K562 (cell line): Measurements from ENCODE around the gene FBXO4. TPM values are rescaled to one million over a fixed set of nuclear protein-coding genes. Genes with fewer than 3 reads are reported as not detected.

Experiments
- ATAC-seq: fragments of 200-7000 bp; cut with Tn5 transposase; 3 replicates; pipeline ENCODE4 v1.9.1; 2020; ENCODE audit warnings: moderate library complexity
- BruUV-seq: library from RNA; stranded (reverse); fragments of 400-500 nt; replicated peaks from 2 replicates; lab custom pipeline; 2021; lab: Mats Ljungman, UMichigan
- CTCF ChIA-PET: fragments of 300-600 bp; formaldehyde crosslinking; extraction: SDS; loops from one replicate; lab custom pipeline; 2021; ENCODE audit warnings: low intra/inter-chr PET ratio; lab: Yijun Ruan, JAX
- POLR2A ChIA-PET: fragments of 300-600, 350-650 bp; sonication (Branson Sonifier 250); formaldehyde crosslinking; extraction: SDS; loops from one replicate; lab custom pipeline; 2021; ENCODE audit warnings: antibody characterized with exemption, inconsistent platforms; lab: Yijun Ruan, JAX
- DNase-seq, 4 experiments: peaks; one replicate each; pipeline versions ENCODE4 v3.0.0 to v3.0.0-alpha.2; 2011 to 2018; ENCODE audit warnings: low spot score in 3 of 4, mixed read lengths in 3 of 4; ENCODE audit errors: extremely low read depth in 1 of 4
- FAIRE-seq: peaks from 2 replicates; lab custom pipeline; 2011; peaks lifted over from hg19 to GRCh38; lab: Jason Lieb, UNC
- H2AFZ ChIP-seq: 2 replicates; pipeline ENCODE4 v1.6.0; 2011; ENCODE audit warnings: low read depth, low read length, control low read depth, inconsistent platforms
- H3K27ac ChIP-seq: fragments of 200-600 bp; 3 replicates; pipeline ENCODE4 v1.8.0; 2011; ENCODE audit warnings: low read depth, mild to moderate bottlenecking, control low read depth, inconsistent platforms, low read length, moderate library complexity, mixed read lengths; ENCODE audit errors: extremely low read depth
- H3K27me3 ChIP-seq, 2 experiments: fragments of 300-600 bp in 1 of 2; 2 replicates in 1 of 2; 3 replicates in 1 of 2; pipeline versions ENCODE4 v1.6.0 to v1.8.0; 2011; ENCODE audit warnings: inconsistent platforms in 2 of 2, low read length in 2 of 2, mild to moderate bottlenecking in 1 of 2, mixed read lengths in 1 of 2, moderate library complexity in 1 of 2; ENCODE audit not compliant: control insufficient read depth in 2 of 2, insufficient read depth in 2 of 2
- H3K36me3 ChIP-seq: fragments of 300-600 bp; 3 replicates; pipeline ENCODE4 v1.8.0; 2011; ENCODE audit warnings: mild to moderate bottlenecking, low read length, inconsistent platforms; ENCODE audit not compliant: control insufficient read depth, insufficient read depth
- H3K4me1 ChIP-seq, 2 experiments: fragments of 200-600 bp in 1 of 2; replicated peaks in 1 of 2; 2 replicates in 1 of 2; 3 replicates in 1 of 2; pipeline versions ENCODE4 v1.5.1 to v1.8.0; 2011; ENCODE audit warnings: inconsistent platforms in 2 of 2, low read length in 2 of 2, mild to moderate bottlenecking in 1 of 2, mixed read lengths in 1 of 2, moderate library complexity in 1 of 2; ENCODE audit not compliant: control insufficient read depth in 2 of 2, insufficient read depth in 2 of 2
- H3K4me2 ChIP-seq: 2 replicates; pipeline ENCODE4 v1.6.1; 2011; ENCODE audit warnings: low read length, control low read depth, inconsistent platforms, mixed read lengths; ENCODE audit not compliant: insufficient read depth
- H3K4me3 ChIP-seq: fragments of 200-600 bp; sonication (generic), shearing (Covaris generic); 2 replicates; pipeline ENCODE4 v1.5.1; 2016; ENCODE audit warnings: control low read depth, inconsistent platforms
- H3K79me2 ChIP-seq: fragments of 200-600 bp; 3 replicates; pipeline ENCODE4 v1.8.0; 2011; ENCODE audit warnings: low read length, inconsistent platforms; ENCODE audit not compliant: control insufficient read depth, insufficient read depth
- H3K9ac ChIP-seq, 2 experiments: 2 replicates each; pipeline versions ENCODE4 v1.6.0 to v1.6.1; 2011; ENCODE audit warnings: low read depth in 2 of 2, low read length in 2 of 2, control low read depth in 1 of 2, inconsistent platforms in 1 of 2, mild to moderate bottlenecking in 1 of 2, mixed read lengths in 1 of 2; ENCODE audit not compliant: insufficient read depth in 1 of 2
- H3K9me1 ChIP-seq: one replicate; pipeline ENCODE4 v1.6.0; 2011; ENCODE audit warnings: inconsistent platforms, mild to moderate bottlenecking, low read length, moderate library complexity; ENCODE audit not compliant: control insufficient read depth, insufficient read depth
- H3K9me3 ChIP-seq: replicated peaks from 2 replicates; pipeline ENCODE4 v1.5.1; 2011; ENCODE audit warnings: low read depth, low read length, inconsistent platforms; ENCODE audit not compliant: control insufficient read depth, insufficient read depth
- H4K20me1 ChIP-seq: replicated peaks from 2 replicates; pipeline ENCODE4 v1.6.1; 2011; ENCODE audit warnings: low read length, inconsistent platforms, mixed read lengths; ENCODE audit not compliant: control insufficient read depth, insufficient read depth
- DDX20 ChIP-seq: fragments of 450-650 bp; IDR thresholded peaks from 2 replicates; pipeline ENCODE4 v1.6.1; 2016; ENCODE audit warnings: missing genetic modification characterization, low read depth, mild to moderate bottlenecking, missing compliant biosample characterization, moderate library complexity
- HDAC6 ChIP-seq: IDR thresholded peaks from 2 replicates; pipeline ENCODE4 v1.6.1; 2012; ENCODE audit warnings: low read depth, mild to moderate bottlenecking, control low read depth, inconsistent platforms, low read length, moderate library complexity
- NFIX ChIP-seq: fragments of 250-450 bp; sonication (Bioruptor Pico); IDR thresholded peaks from 2 replicates; pipeline ENCODE4 v1.4.0; 2020; ENCODE audit warnings: low read depth, mild to moderate bottlenecking, moderate library complexity
- POLR2B ChIP-seq: fragments of 450-650 bp; IDR thresholded peaks from 2 replicates; pipeline ENCODE4 v1.6.1; 2018; ENCODE audit warnings: low read depth; ENCODE audit not compliant: partially characterized antibody
- SIN3B ChIP-seq: fragments of 450-650 bp; IDR thresholded peaks from 2 replicates; pipeline ENCODE4 v1.6.1; 2017; ENCODE audit warnings: low read depth, mild to moderate bottlenecking, moderate library complexity
- SRF ChIP-seq, 2 experiments: fragments of 250-450, 450-650 bp in 1 of 2; sonication (Bioruptor Pico) in 1 of 2; sonication (generic) in 1 of 2; formaldehyde crosslinking; IDR thresholded peaks; 2 replicates each; pipeline versions ENCODE4 v1.5.0 to v1.5.1; 2020 to 2022; ENCODE audit warnings: mild to moderate bottlenecking in 1 of 2, missing genetic modification reagents in 1 of 2
- TEAD1 ChIP-seq, 2 experiments: fragments of 450-650 bp in 1 of 2; sonication (generic) in 1 of 2; formaldehyde crosslinking; IDR thresholded peaks; 2 replicates each; pipeline versions ENCODE4 v1.4.0 to v1.8.0; 2020 to 2022; ENCODE audit warnings: mild to moderate bottlenecking in 2 of 2, missing genetic modification reagents in 1 of 2
- TRIM24 ChIP-seq, 2 experiments: fragments of 450-650 bp; IDR thresholded peaks; 2 replicates each; pipeline ENCODE4 v1.6.1; 2016
- ZNF23 ChIP-seq: fragments of 250-450 bp; sonication (Bioruptor Pico); IDR thresholded peaks from 2 replicates; pipeline ENCODE4 v1.4.0; 2020; ENCODE audit warnings: mild to moderate bottlenecking
- ZNF518B ChIP-seq: fragments of 250-450 bp; sonication (Bioruptor Pico); IDR thresholded peaks from 2 replicates; pipeline ENCODE4 v1.5.0; 2021; ENCODE audit warnings: mild to moderate bottlenecking, moderate library complexity
- ZNF644 ChIP-seq: fragments of 200-800 bp; sonication (Bioruptor generic); IDR thresholded peaks from 2 replicates; pipeline ENCODE4 v1.6.1; 2016; ENCODE audit warnings: low read depth, missing genetic modification characterization, missing compliant biosample characterization
- in situ Hi-C: fragments of 300-500 bp; cut with MboI; formaldehyde crosslinking; loops from 4 replicates; pipeline ENCODE4 v1.15.0; 2018; ENCODE audit warnings: inconsistent platforms, mixed read lengths
- intact Hi-C: fragments of 100-400 bp; cut with micrococcal nuclease; formaldehyde crosslinking; loops from 2 replicates; pipeline ENCODE4 v1.14.2; 2022
- polyA plus RNA-seq, 8 experiments: library from polyadenylated mRNA; depleted of rRNA in 4 of 8; stranded (reverse) in 5 of 8; unstranded in 3 of 8; fragments of >200 nt; fragmentation: Nextera tagmentation in 2 of 8; fragmentation: Illumina TruSeq in 1 of 8; extraction: Ambion mirVana in 2 of 8; extraction: Trizol in 1 of 8; gene quantifications; 2 replicates each; pipeline versions ENCODE4 v1.2.1 to v1.2.3, GENCODE V29; 2011 to 2014; ENCODE audit warnings: inconsistent platforms in 1 of 8, missing spikeins in 1 of 8
- total RNA-seq, 7 experiments: library from RNA; depleted of rRNA in 6 of 7; stranded (reverse); fragments of >200 nt in 6 of 7; fragmentation: Illumina TruSeq in 2 of 7; extraction: Trizol in 2 of 7; gene quantifications; 2 replicates each; pipeline versions ENCODE4 v1.2.1 to v1.2.3, GENCODE V29; 2011 to 2021; ENCODE audit warnings: low replicate concordance in 1 of 7
- TF ChIP-seq, protein P1 (sequence below), 2 experiments: fragments of 450-650 bp; IDR thresholded peaks; 2 replicates each; pipeline ENCODE4 v1.6.1; 2018; ENCODE audit warnings: mild to moderate bottlenecking in 2 of 2, low read depth in 1 of 2; ENCODE audit not compliant: partially characterized antibody in 2 of 2
- TF ChIP-seq, protein P2 (sequence below), 2 experiments: IDR thresholded peaks; 2 replicates each; pipeline ENCODE4 v1.6.1; 2012; ENCODE audit warnings: improper control_type of control experiment in 2 of 2, low read depth in 2 of 2, low read length in 2 of 2, borderline replicate concordance in 1 of 2

Gene FBXO4
- total and polyA plus RNA-seq, 9 of the 15 experiments (the other 6 are each of a cell fraction or from before 2014, with no cell fraction given): 5.9 to 33.4 (median 19.6) TPM

DNA sequence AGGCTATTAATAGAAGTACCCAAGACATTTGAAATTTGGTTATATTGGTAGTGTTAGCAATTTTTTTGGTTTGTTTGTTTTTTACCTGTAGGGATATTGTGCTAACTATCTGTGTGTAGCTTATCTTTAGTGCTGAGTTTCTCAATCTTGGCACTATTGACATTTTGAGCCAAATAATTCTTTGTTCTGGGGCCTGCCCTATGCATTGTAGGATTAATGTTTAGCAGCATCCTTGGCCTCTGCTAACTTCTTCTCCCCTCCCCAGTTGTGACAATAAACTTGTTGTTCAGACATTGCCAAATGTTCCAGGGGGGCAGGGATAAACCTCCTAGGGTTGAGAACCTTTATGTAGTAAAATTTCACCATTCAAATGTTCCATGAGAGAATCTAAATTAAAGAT is 4.0 kb downstream of the FBXO4 start:
- no peak overlapping the region for H3K4me2 ChIP-seq
- H2AFZ ChIP-seq: no peak overlapping the region
- H3K9me3 ChIP-seq: no peaks in the 10 kb centered on the region; the same call in 1 of the 2 replicates
- H3K27me3 ChIP-seq: no peaks in the 10 kb centered on the region
- H3K4me3 ChIP-seq: no peak overlapping the region
- peaks cover 9 to 13% of the 10 kb centered on the region in 2 experiments; a peak in 3 of 5 replicates for H3K4me1 ChIP-seq
- H3K9me1 ChIP-seq: no peaks in the 10 kb centered on the region
- in situ Hi-C loops (no loop called here), intact Hi-C loops (no loop called here)
- H3K9ac ChIP-seq: no peak overlapping the region
- ChIA-PET POLR2A (interaction anchor here (0.5 kb wide), 1 partner anchor 282 kb away, joined by 4 read pairs; no protein-coding TSS in a partner anchor), CTCF (no interaction called here)
- no peak overlapping the region for H3K27ac ChIP-seq
- peaks cover 21% of the 10 kb centered on the region; the same call in 2 of the 3 replicates for H3K36me3 ChIP-seq
- peaks cover 27% of the 10 kb centered on the region for H3K79me2 ChIP-seq
- ATAC-seq (no peak), DNase-seq (no peak), FAIRE-seq (no peak)
- H4K20me1 ChIP-seq: no peaks in the 10 kb centered on the region
- no TSS peak for BruUV-seq
- TF ChIP-seq, protein P1, sequence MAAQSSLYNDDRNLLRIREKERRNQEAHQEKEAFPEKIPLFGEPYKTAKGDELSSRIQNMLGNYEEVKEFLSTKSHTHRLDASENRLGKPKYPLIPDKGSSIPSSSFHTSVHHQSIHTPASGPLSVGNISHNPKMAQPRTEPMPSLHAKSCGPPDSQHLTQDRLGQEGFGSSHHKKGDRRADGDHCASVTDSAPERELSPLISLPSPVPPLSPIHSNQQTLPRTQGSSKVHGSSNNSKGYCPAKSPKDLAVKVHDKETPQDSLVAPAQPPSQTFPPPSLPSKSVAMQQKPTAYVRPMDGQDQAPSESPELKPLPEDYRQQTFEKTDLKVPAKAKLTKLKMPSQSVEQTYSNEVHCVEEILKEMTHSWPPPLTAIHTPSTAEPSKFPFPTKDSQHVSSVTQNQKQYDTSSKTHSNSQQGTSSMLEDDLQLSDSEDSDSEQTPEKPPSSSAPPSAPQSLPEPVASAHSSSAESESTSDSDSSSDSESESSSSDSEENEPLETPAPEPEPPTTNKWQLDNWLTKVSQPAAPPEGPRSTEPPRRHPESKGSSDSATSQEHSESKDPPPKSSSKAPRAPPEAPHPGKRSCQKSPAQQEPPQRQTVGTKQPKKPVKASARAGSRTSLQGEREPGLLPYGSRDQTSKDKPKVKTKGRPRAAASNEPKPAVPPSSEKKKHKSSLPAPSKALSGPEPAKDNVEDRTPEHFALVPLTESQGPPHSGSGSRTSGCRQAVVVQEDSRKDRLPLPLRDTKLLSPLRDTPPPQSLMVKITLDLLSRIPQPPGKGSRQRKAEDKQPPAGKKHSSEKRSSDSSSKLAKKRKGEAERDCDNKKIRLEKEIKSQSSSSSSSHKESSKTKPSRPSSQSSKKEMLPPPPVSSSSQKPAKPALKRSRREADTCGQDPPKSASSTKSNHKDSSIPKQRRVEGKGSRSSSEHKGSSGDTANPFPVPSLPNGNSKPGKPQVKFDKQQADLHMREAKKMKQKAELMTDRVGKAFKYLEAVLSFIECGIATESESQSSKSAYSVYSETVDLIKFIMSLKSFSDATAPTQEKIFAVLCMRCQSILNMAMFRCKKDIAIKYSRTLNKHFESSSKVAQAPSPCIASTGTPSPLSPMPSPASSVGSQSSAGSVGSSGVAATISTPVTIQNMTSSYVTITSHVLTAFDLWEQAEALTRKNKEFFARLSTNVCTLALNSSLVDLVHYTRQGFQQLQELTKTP (IDR thresholded peaks at IDR 0.05; ENCODE audit: low read depth in 1 of 2, partially characterized antibody in 2 of 2): no peak
- TF ChIP-seq ZNF644 (no peak), ZNF23 (CRISPR knock-in tag) (no peak), SIN3B (no peak), HDAC6 (no peak), SRF (CRISPR knock-in tag; IDR thresholded peaks at IDR 0.05) (no peak), TEAD1 (CRISPR knock-in tag; IDR thresholded peaks at IDR 0.05) (no peak), ZNF518B (CRISPR knock-in tag) (no peak), TRIM24 (IDR thresholded peaks at IDR 0.05) (no peak), NFIX (no peak), DDX20 (tag) (no peak), POLR2B (no peak)
- TF ChIP-seq, protein P2, sequence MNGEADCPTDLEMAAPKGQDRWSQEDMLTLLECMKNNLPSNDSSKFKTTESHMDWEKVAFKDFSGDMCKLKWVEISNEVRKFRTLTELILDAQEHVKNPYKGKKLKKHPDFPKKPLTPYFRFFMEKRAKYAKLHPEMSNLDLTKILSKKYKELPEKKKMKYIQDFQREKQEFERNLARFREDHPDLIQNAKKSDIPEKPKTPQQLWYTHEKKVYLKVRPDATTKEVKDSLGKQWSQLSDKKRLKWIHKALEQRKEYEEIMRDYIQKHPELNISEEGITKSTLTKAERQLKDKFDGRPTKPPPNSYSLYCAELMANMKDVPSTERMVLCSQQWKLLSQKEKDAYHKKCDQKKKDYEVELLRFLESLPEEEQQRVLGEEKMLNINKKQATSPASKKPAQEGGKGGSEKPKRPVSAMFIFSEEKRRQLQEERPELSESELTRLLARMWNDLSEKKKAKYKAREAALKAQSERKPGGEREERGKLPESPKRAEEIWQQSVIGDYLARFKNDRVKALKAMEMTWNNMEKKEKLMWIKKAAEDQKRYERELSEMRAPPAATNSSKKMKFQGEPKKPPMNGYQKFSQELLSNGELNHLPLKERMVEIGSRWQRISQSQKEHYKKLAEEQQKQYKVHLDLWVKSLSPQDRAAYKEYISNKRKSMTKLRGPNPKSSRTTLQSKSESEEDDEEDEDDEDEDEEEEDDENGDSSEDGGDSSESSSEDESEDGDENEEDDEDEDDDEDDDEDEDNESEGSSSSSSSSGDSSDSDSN (IDR thresholded peaks at IDR 0.05; ENCODE audit: borderline replicate concordance in 1 of 2, low read depth in 2 of 2, low read length in 2 of 2): no peak
